ENCODE results near the gene UNC93B1. TPM values are rescaled to one million over a fixed set of nuclear protein-coding genes. Genes with fewer than 3 reads are reported as not detected.

The UNC93B1 gene
- total and polyA plus RNA-seq, 2 of the 13 experiments (the other 11 are each of a cell fraction or from before 2014, with no cell fraction given), result 8.8 to 18.9 TPM

- TF ChIP-seq ZNF121 (CRISPR knock-in tag; IDR thresholded peaks at IDR 0.05), result no peak
- 0 out of 2 replicates have a peak, but pooled peaks have one; percentile 53 for TF ChIP-seq ZNF710 (CRISPR knock-in tag; IDR thresholded peaks at IDR 0.05; ENCODE audit: borderline replicate concordance)
- TF ChIP-seq HBP1 (CRISPR knock-in tag; IDR thresholded peaks at IDR 0.05; ENCODE audit: low read depth), result no peak
- TF ChIP-seq STAT5B (CRISPR knock-in tag; IDR thresholded peaks at IDR 0.05), result no peak
- TF ChIP-seq PRMT3 (CRISPR knock-in tag; IDR thresholded peaks at IDR 0.05; ENCODE audit: borderline replicate concordance, low read depth), result no peak
- TF ChIP-seq ZNF431 (CRISPR knock-in tag; IDR thresholded peaks at IDR 0.05; ENCODE audit: borderline replicate concordance, low read depth), result no peak
- TF ChIP-seq ZNF576 (CRISPR knock-in tag; IDR thresholded peaks at IDR 0.05), result no peak
- TF ChIP-seq NONO (IDR thresholded peaks at IDR 0.05), result no peak
- TF ChIP-seq NONO (CRISPR knock-in tag; conservative IDR thresholded peaks at IDR 0.05), result 0 out of 2 replicates have a peak, but pooled peaks have one; percentile 40
- no peak for TF ChIP-seq ZMAT5 (CRISPR knock-in tag; IDR thresholded peaks at IDR 0.05; ENCODE audit: borderline replicate concordance, low read depth)
- TF ChIP-seq ZNF350 (CRISPR knock-in tag; IDR thresholded peaks at IDR 0.05; ENCODE audit: borderline replicate concordance, low read depth), result no peak
- TF ChIP-seq ZNF614 (CRISPR knock-in tag; IDR thresholded peaks at IDR 0.05; ENCODE audit: borderline replicate concordance), result no peak
- TF ChIP-seq ZNF256 (CRISPR knock-in tag; conservative IDR thresholded peaks at IDR 0.05), result no peak
- no peak for TF ChIP-seq U2AF1 (optimal IDR thresholded peaks at IDR 0.05; ENCODE audit: low read depth, low read length)
- no peak for TF ChIP-seq GZF1 (CRISPR knock-in tag; IDR thresholded peaks at IDR 0.05)
- TF ChIP-seq BRF2 (CRISPR knock-in tag; IDR thresholded peaks at IDR 0.05), result no peak
- no peak for TF ChIP-seq NFIB (CRISPR knock-in tag; IDR thresholded peaks at IDR 0.05; ENCODE audit: borderline replicate concordance)
- no peak for TF ChIP-seq SMAD9 (CRISPR knock-in tag; IDR thresholded peaks at IDR 0.05)
- no peak for TF ChIP-seq ZNF616 (CRISPR knock-in tag; IDR thresholded peaks at IDR 0.05; ENCODE audit: low read depth)
- no peak for TF ChIP-seq ZNF782 (CRISPR knock-in tag; IDR thresholded peaks at IDR 0.05; ENCODE audit: borderline replicate concordance)
- TF ChIP-seq ZNF232 (CRISPR knock-in tag; IDR thresholded peaks at IDR 0.05; ENCODE audit: borderline replicate concordance), result no peak
- no peak for TF ChIP-seq HNRNPH1 (optimal IDR thresholded peaks at IDR 0.05; ENCODE audit: low read depth, low read length)
- no peak for TF ChIP-seq ZNF280B (CRISPR knock-in tag; IDR thresholded peaks at IDR 0.05; ENCODE audit: borderline replicate concordance)
Observed at GRCh38 chr11:68003846-68004550, at the start of gene UNC93B1 (continued).
